Peyer's patch (tissue), 4 donors: ENCODE results near the gene PRSS50. TPM values are rescaled to one million over a fixed set of nuclear protein-coding genes. Genes with fewer than 3 reads are reported as not detected.

ENCODE experiments used
- DNase-seq, 3 donors: peaks; one replicate each; pipeline ENCODE4 v3.0.0-alpha.2; 2017 to 2019
- H3K27ac ChIP-seq, 4 donors: fragments of 200-600 bp; sonication (generic); one replicate each; pipeline ENCODE4 v1.5.1; 2016 to 2019
- H3K27me3 ChIP-seq, 2 donors: fragments of 200-600 bp; sonication (generic); one replicate each; pipeline ENCODE4 v1.5.1; 2019
- H3K36me3 ChIP-seq, 3 donors: fragments of 200-600 bp; sonication (generic); one replicate each; pipeline ENCODE4 v1.5.1; 2016 to 2019
- H3K4me1 ChIP-seq, 4 donors: fragments of 200-600 bp; sonication (generic); one replicate each; pipeline ENCODE4 v1.5.1; 2016 to 2019
- H3K4me3 ChIP-seq, 4 donors: fragments of 200-600 bp; sonication (generic); 1 replicate in 3 of 4; 2 replicates in 1 of 4; pipeline ENCODE4 v1.5.1; 2016 to 2019; ENCODE audit warnings: mild to moderate bottlenecking in 1 of 4
- H3K9me3 ChIP-seq, 4 donors: fragments of 200-600 bp; sonication (generic); one replicate each; pipeline ENCODE4 v1.5.1; 2016 to 2019; ENCODE audit warnings: mild to moderate bottlenecking in 1 of 4
- POLR2A ChIP-seq, 2 donors: fragments of 450-650 bp; IDR thresholded peaks; one replicate each; pipeline ENCODE4 v1.5.1; 2017; ENCODE audit warnings: antibody characterized with exemption in 2 of 2, mild to moderate bottlenecking in 2 of 2, moderate library complexity in 2 of 2
- total RNA-seq, 4 donors: library from RNA; depleted of rRNA; stranded (reverse); fragments of >200 nt; gene quantifications; one replicate each; pipeline ENCODE4 v1.1.0, GENCODE V29; 2016
- TF ChIP-seq, protein P1 (sequence below), 6 experiments: fragments of 450-650 bp in 4 of 6; fragments of 200-600 bp in 2 of 6; sonication (generic) in 1 of 6; IDR thresholded peaks; one replicate each; pipeline ENCODE4 v1.5.1; 2017 to 2019; ENCODE audit warnings: antibody characterized with exemption in 6 of 6, mild to moderate bottlenecking in 3 of 6, moderate library complexity in 1 of 6

Gene PRSS50
- total RNA-seq, 4 donors from 2014 or later = not detected

DNA sequence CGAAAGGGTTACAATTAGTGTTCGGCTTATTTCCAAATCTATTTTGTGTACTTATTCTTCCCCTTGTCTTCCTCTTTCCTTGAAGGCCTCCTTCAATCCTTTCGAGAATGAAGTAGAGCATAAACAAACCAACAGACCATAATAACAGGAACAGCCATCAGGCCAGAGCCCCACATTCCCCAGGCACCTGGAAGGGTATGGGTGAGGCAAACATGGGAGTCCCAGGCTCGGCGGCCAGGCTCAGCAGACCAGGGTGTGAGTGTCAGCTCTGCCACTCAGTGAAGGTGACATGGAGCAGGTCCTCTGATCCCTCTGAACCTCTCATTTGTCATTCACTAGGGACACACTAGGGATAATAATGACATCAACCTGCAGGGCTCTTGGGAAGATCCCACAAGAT lies 38.0 kb downstream of the PRSS50 start:
- H3K27me3 ChIP-seq = no peaks in the 10 kb centered on the region
- H3K9me3 ChIP-seq = no peaks in the 10 kb centered on the region
- no peak for DNase-seq
- H3K4me3 ChIP-seq = no peak overlapping the region
- peaks cover 0 to 4% (median 0%) of the 10 kb centered on the region in 3 donors for H3K36me3 ChIP-seq
- no peaks in the 10 kb centered on the region for H3K4me1 ChIP-seq
- no peak for TF ChIP-seq POLR2A (IDR thresholded peaks at IDR 0.05)
- no peak overlapping the region for H3K27ac ChIP-seq

DNA sequence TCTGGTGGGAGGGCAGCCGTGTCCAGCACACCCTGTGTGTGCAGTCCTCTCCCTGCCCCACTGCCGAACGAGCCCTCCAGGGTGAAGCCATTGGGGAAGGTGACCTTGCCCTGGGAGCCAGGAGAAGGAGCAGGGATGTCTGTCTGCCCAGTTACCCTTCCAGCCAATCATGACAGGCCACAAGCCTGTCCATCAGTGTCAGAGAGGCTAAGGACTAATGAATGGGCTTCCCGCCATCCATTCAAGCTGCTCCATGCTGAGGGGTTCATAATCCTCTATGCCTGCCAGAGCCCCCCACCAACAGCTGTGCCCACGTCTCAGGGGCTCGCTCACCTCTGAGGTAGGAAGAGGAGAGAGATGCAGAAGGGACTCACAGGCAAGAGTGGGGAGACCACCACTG lies 39.4 kb downstream of the PRSS50 start:
- H3K4me1 ChIP-seq = no peaks in the 10 kb centered on the region
- no peaks in the 10 kb centered on the region for H3K9me3 ChIP-seq
- H3K4me3 ChIP-seq = no peak overlapping the region
- H3K27ac ChIP-seq = no peak overlapping the region
- peaks cover 0 to 3% (median 0%) of the 10 kb centered on the region in 3 donors for H3K36me3 ChIP-seq
- no peaks in the 10 kb centered on the region for H3K27me3 ChIP-seq
- TF ChIP-seq, protein P1, sequence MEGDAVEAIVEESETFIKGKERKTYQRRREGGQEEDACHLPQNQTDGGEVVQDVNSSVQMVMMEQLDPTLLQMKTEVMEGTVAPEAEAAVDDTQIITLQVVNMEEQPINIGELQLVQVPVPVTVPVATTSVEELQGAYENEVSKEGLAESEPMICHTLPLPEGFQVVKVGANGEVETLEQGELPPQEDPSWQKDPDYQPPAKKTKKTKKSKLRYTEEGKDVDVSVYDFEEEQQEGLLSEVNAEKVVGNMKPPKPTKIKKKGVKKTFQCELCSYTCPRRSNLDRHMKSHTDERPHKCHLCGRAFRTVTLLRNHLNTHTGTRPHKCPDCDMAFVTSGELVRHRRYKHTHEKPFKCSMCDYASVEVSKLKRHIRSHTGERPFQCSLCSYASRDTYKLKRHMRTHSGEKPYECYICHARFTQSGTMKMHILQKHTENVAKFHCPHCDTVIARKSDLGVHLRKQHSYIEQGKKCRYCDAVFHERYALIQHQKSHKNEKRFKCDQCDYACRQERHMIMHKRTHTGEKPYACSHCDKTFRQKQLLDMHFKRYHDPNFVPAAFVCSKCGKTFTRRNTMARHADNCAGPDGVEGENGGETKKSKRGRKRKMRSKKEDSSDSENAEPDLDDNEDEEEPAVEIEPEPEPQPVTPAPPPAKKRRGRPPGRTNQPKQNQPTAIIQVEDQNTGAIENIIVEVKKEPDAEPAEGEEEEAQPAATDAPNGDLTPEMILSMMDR (IDR thresholded peaks at IDR 0.05) = no peak
- DNase-seq = no peak

DNA sequence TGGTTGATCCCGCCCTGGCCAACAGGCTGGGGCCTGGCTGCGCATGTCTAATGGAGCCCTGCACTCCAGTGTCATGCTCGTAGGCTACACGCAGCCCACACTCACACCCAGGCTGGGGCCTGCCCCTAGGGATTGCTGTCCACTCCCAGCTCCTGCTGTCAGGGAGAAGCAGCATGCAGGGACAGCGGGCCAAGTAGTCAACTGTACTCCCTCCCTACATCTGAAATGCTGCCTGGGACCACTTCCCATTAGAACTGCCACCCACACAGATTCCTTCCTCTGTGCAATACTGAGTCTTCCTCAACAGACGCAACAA lies 40.3 kb downstream of the PRSS50 start:
- H3K27me3 ChIP-seq = no peaks in the 10 kb centered on the region
- peaks cover 0 to 3% (median 0%) of the 10 kb centered on the region in 3 donors for H3K36me3 ChIP-seq
- peak in 1 of 3 donors; percentile 54 for DNase-seq
- H3K4me3 ChIP-seq = no peak overlapping the region
- no peaks in the 10 kb centered on the region for H3K9me3 ChIP-seq
- H3K4me1 ChIP-seq = no peaks in the 10 kb centered on the region
- TF ChIP-seq, protein P1 (IDR thresholded peaks at IDR 0.05) = no peak
- TF ChIP-seq POLR2A (IDR thresholded peaks at IDR 0.05) = no peak
- peak overlapping the region in 2 of 4 donors; percentile 38 to 55 for H3K27ac ChIP-seq

DNA sequence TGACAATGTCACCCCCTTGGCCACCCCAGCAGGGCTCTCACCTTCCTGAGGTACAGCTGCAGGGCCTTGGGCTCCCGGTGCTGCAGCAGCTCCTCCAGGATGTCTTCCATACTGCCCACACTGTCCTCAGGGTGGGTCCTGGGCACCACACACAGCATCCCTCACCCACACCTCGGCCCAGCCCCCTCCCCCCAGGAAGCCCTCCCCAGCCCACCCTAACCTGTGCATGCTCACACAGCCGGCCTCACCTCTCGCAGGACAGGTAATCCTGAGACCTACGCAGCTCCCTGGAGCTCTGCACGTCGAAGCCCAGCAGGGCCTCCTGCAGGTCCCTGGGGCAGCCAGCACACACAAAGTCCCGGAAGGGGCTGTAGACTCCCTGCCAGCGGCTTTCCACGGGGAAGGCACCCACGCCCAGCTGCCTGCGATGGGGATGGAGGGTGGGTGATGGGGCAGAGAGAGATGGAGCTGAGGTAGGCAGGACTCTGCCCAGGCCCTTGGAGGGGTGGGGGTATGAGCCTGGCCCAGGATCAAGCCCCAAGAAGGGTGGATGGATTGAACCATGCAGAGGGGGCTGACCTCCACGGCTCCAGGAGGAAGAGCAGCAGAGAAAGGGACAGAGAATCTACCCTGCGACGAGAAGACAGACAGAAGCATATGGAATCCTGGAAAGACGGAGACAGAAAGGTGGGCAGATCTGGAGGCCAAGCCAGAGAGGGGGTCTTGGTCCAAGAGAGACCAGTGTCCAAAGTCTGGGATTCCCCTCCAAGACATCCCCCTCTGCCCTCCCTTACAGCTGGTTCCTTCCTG lies 40.9 kb downstream of the PRSS50 start:
- Histone ChIP-seq H3K4me3 (peak overlapping the region in 3 of 4 donors; percentile 12 to 25 (median 14)), H3K36me3 (peaks cover 0 to 3% (median 0%) of the 10 kb centered on the region in 3 donors), H3K4me1 (no peaks in the 10 kb centered on the region), H3K9me3 (no peaks in the 10 kb centered on the region), H3K27ac (peak overlapping the region in 3 of 4 donors; percentile 38 to 58 (median 55)), H3K27me3 (no peaks in the 10 kb centered on the region)
- DNase-seq = no peak
- TF ChIP-seq POLR2A (IDR thresholded peaks at IDR 0.05) = no peak
- TF ChIP-seq, protein P1 (IDR thresholded peaks at IDR 0.05) = no peak

DNA sequence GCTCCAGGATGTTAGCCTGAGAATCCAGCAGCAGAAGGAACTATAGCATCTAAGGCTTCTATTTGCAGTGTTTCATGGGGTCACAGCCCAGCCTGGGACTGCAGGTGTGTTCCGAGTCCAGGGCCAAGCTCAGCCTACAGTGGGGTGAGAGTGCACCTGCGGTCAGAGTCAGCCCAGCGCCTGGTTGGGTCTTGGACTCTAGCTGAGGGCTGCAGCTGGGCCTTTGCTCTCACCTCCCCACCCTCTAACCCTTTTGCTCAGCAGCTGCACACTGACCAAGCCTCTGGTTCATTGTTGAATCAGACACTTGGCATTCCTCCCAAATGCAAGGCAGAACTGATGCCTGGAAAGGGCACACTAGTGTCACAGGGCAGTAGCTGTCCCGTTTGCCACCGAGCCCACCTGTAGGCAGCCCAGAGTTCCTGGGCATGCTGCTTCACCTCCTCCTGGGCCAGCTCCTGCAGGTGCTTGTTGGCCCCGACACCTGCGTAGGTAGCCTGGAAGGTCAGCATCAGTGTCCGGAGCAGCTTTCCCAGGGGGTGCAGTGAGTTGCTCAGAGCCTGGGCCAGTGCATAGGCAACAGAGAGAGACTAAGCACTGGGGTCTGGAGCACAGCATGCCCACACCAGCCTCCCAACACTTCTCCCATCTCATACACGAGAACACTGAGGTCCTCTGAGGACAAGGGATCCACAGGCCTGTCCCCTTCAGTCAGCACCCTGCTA lies 41.7 kb downstream of the PRSS50 start:
- TF ChIP-seq, protein P1 (IDR thresholded peaks at IDR 0.05) = no peak
- no peak for TF ChIP-seq POLR2A (IDR thresholded peaks at IDR 0.05)
- Histone ChIP-seq H3K9me3 (no peaks in the 10 kb centered on the region), H3K27ac (no peak overlapping the region), H3K4me3 (no peak overlapping the region), H3K4me1 (no peaks in the 10 kb centered on the region), H3K36me3 (peaks cover 0 to 3% (median 0%) of the 10 kb centered on the region in 3 donors), H3K27me3 (no peaks in the 10 kb centered on the region)
- peak in 1 of 3 donors; percentile 34 for DNase-seq

DNA sequence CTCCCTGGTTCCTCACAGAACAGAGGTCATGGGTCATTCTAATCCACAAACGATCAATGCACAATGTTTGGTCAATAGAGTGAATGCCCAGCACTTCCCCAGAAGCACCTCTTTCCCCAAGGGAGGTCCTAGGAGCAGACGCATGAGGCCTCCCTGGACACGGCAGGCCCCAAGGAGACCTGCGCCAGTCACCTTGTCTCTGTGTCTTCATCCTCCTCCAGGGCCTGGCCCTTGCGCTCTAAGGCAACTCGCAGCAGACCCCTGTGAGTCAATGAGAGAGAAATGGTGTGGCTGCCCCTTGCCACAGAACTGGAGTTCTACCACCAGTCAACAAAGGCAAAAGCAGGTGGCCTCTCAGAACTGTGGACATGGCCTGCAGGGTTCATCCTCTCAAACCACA lies 42.2 kb downstream of the PRSS50 start:
- Histone ChIP-seq H3K27ac (no peak overlapping the region), H3K27me3 (no peaks in the 10 kb centered on the region), H3K4me1 (no peaks in the 10 kb centered on the region), H3K4me3 (no peak overlapping the region), H3K36me3 (peaks cover 0 to 3% (median 0%) of the 10 kb centered on the region in 3 donors), H3K9me3 (no peaks in the 10 kb centered on the region)
- DNase-seq = peak in 1 of 3 donors; percentile 38
- no peak for TF ChIP-seq POLR2A (IDR thresholded peaks at IDR 0.05)
- TF ChIP-seq, protein P1 (IDR thresholded peaks at IDR 0.05) = no peak
